Lung (tissue), 12 donors: ENCODE measurements around the gene ADRA2B. TPM values are rescaled to one million over a fixed set of nuclear protein-coding genes. Genes with fewer than 3 reads are reported as not detected.
A peak's percentile ranks its signal among the peaks of the same experiment; 100 is the strongest.
"Not testable (repeated sequence)": the region's sequence is repeated elsewhere in the genome, so short reads cannot be mapped to it uniquely, and the experiment has no call there.

Experiments used
- ATAC-seq: fragments of 200-7000 bp; cut with Tn5 transposase; one replicate; pipeline ENCODE4 v1.9.1; 2020; ENCODE audit warnings: moderate number of reproducible peaks; ENCODE audit not compliant: insufficient read depth, low FRiP score
- DNase-seq, 3 donors: peaks; one replicate each; pipeline ENCODE4 v3.0.0-alpha.2; 2013 to 2017
- H3K27ac ChIP-seq, 2 donors: one replicate each; pipeline ENCODE4 v1.5.1; 2013; ENCODE audit warnings: mild to moderate bottlenecking in 2 of 2, moderate library complexity in 2 of 2, control low read depth in 1 of 2, inconsistent platforms in 1 of 2, low read depth in 1 of 2, low read length in 1 of 2
- H3K27me3 ChIP-seq, 3 donors: one replicate each; pipeline ENCODE4 v1.5.1; 2013; ENCODE audit warnings: low read length in 2 of 3; ENCODE audit not compliant: control insufficient read depth in 3 of 3, insufficient read depth in 3 of 3
- H3K36me3 ChIP-seq, 4 donors: one replicate each; pipeline ENCODE4 v1.5.1; 2013; ENCODE audit warnings: low read length in 4 of 4, mild to moderate bottlenecking in 1 of 4, moderate library complexity in 1 of 4; ENCODE audit not compliant: control insufficient read depth in 4 of 4, insufficient read depth in 4 of 4
- H3K4me1 ChIP-seq, 5 donors: one replicate each; pipeline ENCODE4 v1.5.1; 2013; ENCODE audit warnings: low read length in 5 of 5, mild to moderate bottlenecking in 2 of 5, moderate library complexity in 1 of 5; ENCODE audit not compliant: control insufficient read depth in 5 of 5, insufficient read depth in 5 of 5
- H3K4me3 ChIP-seq: one replicate; pipeline ENCODE4 v1.5.1; 2013; ENCODE audit warnings: mild to moderate bottlenecking, control low read depth, moderate library complexity
- H3K9ac ChIP-seq, 2 donors: one replicate each; pipeline ENCODE4 v1.5.1; 2013; ENCODE audit warnings: low read length in 2 of 2, control low read depth in 1 of 2; ENCODE audit not compliant: insufficient read depth in 1 of 2
- H3K9me3 ChIP-seq, 4 donors: one replicate each; pipeline ENCODE4 v1.5.1; 2013; ENCODE audit warnings: low read length in 3 of 4, mild to moderate bottlenecking in 1 of 4, moderate library complexity in 1 of 4; ENCODE audit not compliant: control insufficient read depth in 4 of 4, insufficient read depth in 3 of 4
- WGBS, 2 donors: extraction: QIAGEN DNeasy Blood & Tissue Kit; methylation state at CpG; one replicate each; pipeline ENCODE4 v1.1.7; 2013; 5-methylcytosine and 5-hydroxymethylcytosine counted together
- polyA plus RNA-seq, 2 donors: library from polyadenylated mRNA; stranded (reverse); fragments of 200-250 nt; gene quantifications; one replicate each; pipeline ENCODE4 v1.2.1, GENCODE V29; 2013
- total RNA-seq, 2 donors: library from RNA; depleted of rRNA in 1 of 2; stranded (reverse); fragments of >200 nt in 1 of 2; gene quantifications; one replicate each; pipeline ENCODE4 v1.2.1, GENCODE V29; 2014 to 2021
- TF ChIP-seq, protein P1 (sequence below): IDR thresholded peaks from 2 replicates; pipeline ENCODE4 v1.5.1; 2012; ENCODE audit warnings: mild to moderate bottlenecking; ENCODE audit errors: control extremely low read depth, extremely low read depth
- donor health status: control.
- donor health status: control.
- donor health status: Bipolar disorder and iron deficiency.
- donor health status: healthy.
- donor health status: DM: yes; HTN: yes; CAD: no.

The ADRA2B gene
- total and polyA plus RNA-seq, 4 donors, result 0.21 to 0.88 (median 0.28) TPM

- not testable (repeated sequence) for H3K27ac ChIP-seq, H3K4me1 ChIP-seq, H3K9ac ChIP-seq, DNase-seq, H3K9me3 ChIP-seq, H3K27me3 ChIP-seq, H3K36me3 ChIP-seq, H3K4me3 ChIP-seq, ATAC-seq
- WGBS, 2 donors, result 93 to 94% methylated on average over 4 of the region's 7 CpGs
Measured at GRCh38 chr2:96066511-96066910, 49.9 kb downstream of the ADRA2B start.

DNA sequence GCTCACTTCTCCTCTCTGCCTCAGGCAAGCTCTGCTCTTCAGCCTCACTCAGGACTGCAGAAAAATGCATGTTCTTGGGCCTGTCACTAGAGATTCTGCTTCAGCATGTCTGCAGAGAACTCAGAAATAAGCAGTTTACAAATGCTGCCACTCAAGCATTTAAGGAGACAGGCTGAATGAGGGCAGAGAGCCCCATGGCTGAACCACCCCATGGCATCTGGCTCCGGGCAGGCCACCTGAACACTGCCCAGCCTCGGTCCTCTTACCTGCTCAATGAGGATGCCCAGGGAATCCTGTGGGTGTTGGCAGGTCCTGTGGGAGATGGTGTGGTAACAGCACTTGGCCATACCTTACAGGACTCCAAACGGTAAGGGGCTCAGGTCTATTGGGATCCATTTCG lies 50.4 kb downstream of the ADRA2B start:
- 87 to 91% methylated on average over 4 of the region's 4 CpGs for WGBS, 2 donors
- not testable (repeated sequence) for DNase-seq, ATAC-seq, H3K27me3 ChIP-seq, H3K36me3 ChIP-seq, H3K27ac ChIP-seq, H3K4me1 ChIP-seq, H3K4me3 ChIP-seq, H3K9ac ChIP-seq, H3K9me3 ChIP-seq

DNA sequence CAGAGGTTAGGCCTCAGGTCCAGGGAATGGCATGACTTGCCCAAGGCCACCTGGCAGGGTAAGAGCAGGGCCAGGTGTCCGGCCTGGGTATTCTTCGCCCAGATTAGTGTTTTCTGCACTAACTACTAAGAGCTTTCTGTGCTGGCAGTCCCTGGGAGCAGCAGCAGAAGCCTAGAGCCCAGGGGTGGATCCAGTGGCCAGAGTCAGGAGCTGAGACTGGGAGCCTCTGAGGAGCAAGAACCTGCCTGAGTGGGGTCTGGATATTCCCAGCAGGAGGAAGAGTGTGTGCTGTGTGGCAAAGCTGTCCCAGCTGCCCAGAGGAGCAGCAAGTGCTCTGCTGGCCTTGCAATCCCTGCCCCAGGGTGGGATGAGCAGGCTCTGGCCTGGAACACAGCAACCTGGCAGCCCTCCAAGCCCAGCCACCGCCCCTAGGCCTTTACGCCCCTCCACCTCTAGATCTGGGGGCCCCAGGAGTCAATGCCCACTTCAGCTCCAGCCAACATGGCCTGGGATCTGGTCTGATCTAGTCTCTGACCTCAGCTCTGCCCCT lies 50.9 kb downstream of the ADRA2B start:
- DNase-seq, result no peak
- WGBS, 2 donors, result 86 to 88% methylated on average over 4 of the region's 4 CpGs

DNA sequence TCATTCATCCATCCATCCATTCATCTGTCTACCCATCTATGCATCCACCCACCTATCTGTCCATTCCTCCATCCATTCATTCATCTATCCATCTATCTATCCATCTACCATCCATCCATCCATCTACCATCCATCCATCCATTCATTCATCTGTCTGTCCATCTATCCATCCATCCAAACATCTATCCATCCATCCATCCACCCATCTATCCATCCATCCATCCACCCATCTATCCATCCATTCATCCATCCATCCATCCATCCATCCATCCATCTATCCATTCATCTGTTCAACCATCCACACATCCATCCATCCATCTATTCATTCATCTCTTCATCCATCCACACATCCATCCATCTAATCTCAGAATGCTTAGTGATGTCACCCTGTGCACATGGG lies 51.6 kb downstream of the ADRA2B start:
- DNase-seq, H3K27me3 ChIP-seq, H3K27ac ChIP-seq, ATAC-seq, H3K9me3 ChIP-seq, H3K9ac ChIP-seq, H3K4me3 ChIP-seq, H3K36me3 ChIP-seq, H3K4me1 ChIP-seq: not testable (repeated sequence)

More for the DNA sequence above, 50.9 kb downstream of the ADRA2B start:
- Histone ChIP-seq H3K9ac (no peak overlapping the region), H3K27me3 (no peaks in the 10 kb centered on the region), H3K4me3 (no peak overlapping the region), H3K4me1 (no peaks in the 10 kb centered on the region), H3K9me3 (no peaks in the 10 kb centered on the region), H3K27ac (no peak overlapping the region), H3K36me3 (no peaks in the 10 kb centered on the region)
- ATAC-seq, result no peak
- TF ChIP-seq, protein P1, sequence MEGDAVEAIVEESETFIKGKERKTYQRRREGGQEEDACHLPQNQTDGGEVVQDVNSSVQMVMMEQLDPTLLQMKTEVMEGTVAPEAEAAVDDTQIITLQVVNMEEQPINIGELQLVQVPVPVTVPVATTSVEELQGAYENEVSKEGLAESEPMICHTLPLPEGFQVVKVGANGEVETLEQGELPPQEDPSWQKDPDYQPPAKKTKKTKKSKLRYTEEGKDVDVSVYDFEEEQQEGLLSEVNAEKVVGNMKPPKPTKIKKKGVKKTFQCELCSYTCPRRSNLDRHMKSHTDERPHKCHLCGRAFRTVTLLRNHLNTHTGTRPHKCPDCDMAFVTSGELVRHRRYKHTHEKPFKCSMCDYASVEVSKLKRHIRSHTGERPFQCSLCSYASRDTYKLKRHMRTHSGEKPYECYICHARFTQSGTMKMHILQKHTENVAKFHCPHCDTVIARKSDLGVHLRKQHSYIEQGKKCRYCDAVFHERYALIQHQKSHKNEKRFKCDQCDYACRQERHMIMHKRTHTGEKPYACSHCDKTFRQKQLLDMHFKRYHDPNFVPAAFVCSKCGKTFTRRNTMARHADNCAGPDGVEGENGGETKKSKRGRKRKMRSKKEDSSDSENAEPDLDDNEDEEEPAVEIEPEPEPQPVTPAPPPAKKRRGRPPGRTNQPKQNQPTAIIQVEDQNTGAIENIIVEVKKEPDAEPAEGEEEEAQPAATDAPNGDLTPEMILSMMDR, result no peak

DNA sequence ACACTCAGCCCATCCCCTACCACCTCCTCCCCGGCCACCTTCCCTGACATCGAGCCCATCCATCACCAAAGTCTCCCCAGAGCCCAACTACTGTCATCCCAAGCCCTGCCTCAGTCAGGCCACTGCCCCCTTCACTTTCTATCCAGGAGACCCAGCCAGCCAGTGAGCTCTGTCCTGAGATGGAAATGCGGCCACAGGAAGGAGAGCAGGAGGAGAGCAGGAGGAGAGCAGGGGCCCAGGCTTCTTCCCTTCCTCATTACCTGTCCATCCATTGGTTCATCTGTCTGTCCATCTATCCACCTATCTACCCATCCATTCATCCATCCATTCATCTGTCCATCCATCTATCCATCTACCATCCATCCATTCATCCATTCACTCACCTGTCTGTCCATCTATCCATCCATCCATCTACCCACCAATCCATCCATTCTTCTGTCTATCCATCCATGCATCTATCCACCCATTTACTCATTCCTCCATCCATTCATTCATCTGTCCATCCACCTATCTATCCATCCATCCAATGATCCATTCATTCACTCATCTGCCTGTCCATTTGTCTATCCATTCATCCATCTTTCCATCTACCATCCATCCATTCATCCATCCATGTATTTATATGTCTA lies 52.2 kb downstream of the ADRA2B start:
- H3K4me3 ChIP-seq, H3K36me3 ChIP-seq, H3K9me3 ChIP-seq, H3K4me1 ChIP-seq, H3K27me3 ChIP-seq, H3K9ac ChIP-seq, H3K27ac ChIP-seq, ATAC-seq, DNase-seq: not testable (repeated sequence)
- 100% methylated on average over 1 of the region's 3 CpGs for WGBS, 2 donors

DNA sequence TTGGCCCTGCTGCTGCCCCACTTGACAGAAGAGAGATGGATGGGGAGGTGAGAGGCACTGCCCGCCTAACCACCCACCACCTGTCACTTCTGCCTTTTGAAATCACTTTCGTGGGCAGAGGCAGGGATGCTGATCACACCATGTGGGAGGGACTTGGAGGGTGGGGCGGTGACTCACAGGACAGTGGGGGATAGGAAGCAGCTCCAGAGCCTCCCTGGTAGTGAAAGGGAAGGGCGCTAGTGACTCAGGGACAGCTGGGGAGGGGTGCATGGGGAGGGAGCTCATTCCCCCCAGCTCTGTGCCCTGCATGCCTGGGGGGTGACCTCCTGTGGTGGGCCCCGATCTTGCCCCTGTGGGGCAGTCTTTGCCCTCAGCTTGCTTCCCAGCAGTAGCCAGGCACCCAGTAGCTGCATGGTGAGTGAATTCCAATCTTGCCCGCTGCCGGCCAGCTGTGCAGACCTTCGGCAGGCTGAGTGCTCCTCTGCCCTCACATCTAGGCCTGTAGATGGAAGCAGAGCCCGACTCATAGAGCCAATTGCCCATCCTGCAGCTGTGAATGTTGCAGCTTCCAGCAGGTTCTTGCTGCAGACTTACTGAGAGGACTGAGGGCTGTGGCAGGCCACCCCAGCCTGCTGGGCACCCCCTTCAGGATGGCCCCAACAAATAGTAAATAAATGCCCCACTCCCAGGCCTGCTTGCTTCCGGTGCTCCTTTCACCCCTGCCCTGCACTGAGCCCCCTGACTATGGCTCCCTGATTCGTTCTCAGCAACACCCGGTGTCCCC lies 53.1 kb downstream of the ADRA2B start:
- H3K27me3 ChIP-seq, H3K9ac ChIP-seq, H3K9me3 ChIP-seq, H3K27ac ChIP-seq, H3K36me3 ChIP-seq, H3K4me1 ChIP-seq, H3K4me3 ChIP-seq: not testable (repeated sequence)
- peak in 2 of 3 donors; percentile 14 to 24 for DNase-seq
- WGBS, 2 donors, result 62 to 69% methylated on average over 7 to 10 of the region's 12 CpGs
- peak; percentile 77 for ATAC-seq
